Stimulated activated CD8-positive, alpha-beta memory T cell treated with anti-CD3 and anti-CD28 coated beads, Interleukin-15, amount 100 ng/mL, for 24 hours (primary cell): ENCODE results near the gene ERVK3-1.

Source experiments
- DNase-seq: peaks from one replicate; pipeline ENCODE4 v3.0.0-alpha.2; 2020; ENCODE audit warnings: low read depth

The ERVK3-1 gene

GRCh38 chr19:58364146-58364545 is 59.0 kb downstream of the ERVK3-1 start:
- no peak for DNase-seq
